HEK293 (cell line): ENCODE measurements around the gene EVC2.

Experiments
- ZNF146 ChIP-seq: fragments of 450-650 bp; formaldehyde crosslinking; IDR thresholded peaks from 2 replicates; pipeline ENCODE4 v1.5.1; 2016; ENCODE audit warnings: missing biosample characterization, missing genetic modification characterization
- ZNF169 ChIP-seq: fragments of 450-650 bp; formaldehyde crosslinking; IDR thresholded peaks from 2 replicates; pipeline ENCODE4 v1.5.1; 2016; ENCODE audit warnings: missing biosample characterization, missing genetic modification characterization
- ZNF600 ChIP-seq: fragments of 450-650 bp; formaldehyde crosslinking; IDR thresholded peaks from 2 replicates; pipeline ENCODE4 v1.5.1; 2016; ENCODE audit warnings: missing biosample characterization, missing genetic modification characterization
- ZNF76 ChIP-seq: fragments of 450-650 bp; formaldehyde crosslinking; IDR thresholded peaks from 2 replicates; pipeline ENCODE4; 2016; ENCODE audit warnings: low read depth, missing biosample characterization, missing genetic modification characterization, borderline replicate concordance
- TF ChIP-seq, protein P1 (sequence below): fragments of 450-650 bp; formaldehyde crosslinking; IDR thresholded peaks from 2 replicates; pipeline ENCODE4 v1.5.1; 2016; ENCODE audit warnings: missing biosample characterization, missing genetic modification characterization
- TF ChIP-seq, protein P2 (sequence below): fragments of 450-650 bp; IDR thresholded peaks from 2 replicates; pipeline ENCODE4 v1.5.1; 2018; ENCODE audit warnings: missing biosample characterization, mild to moderate bottlenecking, missing genetic modification characterization

DNA sequence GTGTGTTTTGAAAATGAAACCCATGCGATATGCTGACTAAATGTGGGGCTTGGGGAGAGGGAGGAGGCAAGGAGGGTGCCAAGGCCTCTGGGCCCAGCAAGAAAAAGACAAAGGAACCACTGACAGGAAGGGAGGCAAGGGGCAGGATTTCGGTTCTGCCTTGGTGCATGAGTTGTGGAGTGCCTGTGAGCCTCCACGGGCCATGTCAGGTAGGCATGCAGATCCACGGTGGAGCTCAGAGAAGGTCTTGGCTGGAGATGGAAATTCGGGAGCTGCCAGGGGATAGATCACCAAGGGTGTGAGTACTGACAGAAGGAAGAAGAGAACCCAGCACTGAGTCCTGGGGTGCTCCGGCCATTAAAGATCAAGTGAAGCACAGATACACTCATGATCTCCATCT lies 4.1 kb downstream of the EVC2 start:
- TF ChIP-seq, protein P1, sequence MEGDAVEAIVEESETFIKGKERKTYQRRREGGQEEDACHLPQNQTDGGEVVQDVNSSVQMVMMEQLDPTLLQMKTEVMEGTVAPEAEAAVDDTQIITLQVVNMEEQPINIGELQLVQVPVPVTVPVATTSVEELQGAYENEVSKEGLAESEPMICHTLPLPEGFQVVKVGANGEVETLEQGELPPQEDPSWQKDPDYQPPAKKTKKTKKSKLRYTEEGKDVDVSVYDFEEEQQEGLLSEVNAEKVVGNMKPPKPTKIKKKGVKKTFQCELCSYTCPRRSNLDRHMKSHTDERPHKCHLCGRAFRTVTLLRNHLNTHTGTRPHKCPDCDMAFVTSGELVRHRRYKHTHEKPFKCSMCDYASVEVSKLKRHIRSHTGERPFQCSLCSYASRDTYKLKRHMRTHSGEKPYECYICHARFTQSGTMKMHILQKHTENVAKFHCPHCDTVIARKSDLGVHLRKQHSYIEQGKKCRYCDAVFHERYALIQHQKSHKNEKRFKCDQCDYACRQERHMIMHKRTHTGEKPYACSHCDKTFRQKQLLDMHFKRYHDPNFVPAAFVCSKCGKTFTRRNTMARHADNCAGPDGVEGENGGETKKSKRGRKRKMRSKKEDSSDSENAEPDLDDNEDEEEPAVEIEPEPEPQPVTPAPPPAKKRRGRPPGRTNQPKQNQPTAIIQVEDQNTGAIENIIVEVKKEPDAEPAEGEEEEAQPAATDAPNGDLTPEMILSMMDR (tag by site-specific recombination), result no peak
- TF ChIP-seq ZNF146 (no peak), ZNF169 (tag by site-specific recombination) (no peak), ZNF600 (no peak), ZNF76 (no peak)
- TF ChIP-seq, protein P2, sequence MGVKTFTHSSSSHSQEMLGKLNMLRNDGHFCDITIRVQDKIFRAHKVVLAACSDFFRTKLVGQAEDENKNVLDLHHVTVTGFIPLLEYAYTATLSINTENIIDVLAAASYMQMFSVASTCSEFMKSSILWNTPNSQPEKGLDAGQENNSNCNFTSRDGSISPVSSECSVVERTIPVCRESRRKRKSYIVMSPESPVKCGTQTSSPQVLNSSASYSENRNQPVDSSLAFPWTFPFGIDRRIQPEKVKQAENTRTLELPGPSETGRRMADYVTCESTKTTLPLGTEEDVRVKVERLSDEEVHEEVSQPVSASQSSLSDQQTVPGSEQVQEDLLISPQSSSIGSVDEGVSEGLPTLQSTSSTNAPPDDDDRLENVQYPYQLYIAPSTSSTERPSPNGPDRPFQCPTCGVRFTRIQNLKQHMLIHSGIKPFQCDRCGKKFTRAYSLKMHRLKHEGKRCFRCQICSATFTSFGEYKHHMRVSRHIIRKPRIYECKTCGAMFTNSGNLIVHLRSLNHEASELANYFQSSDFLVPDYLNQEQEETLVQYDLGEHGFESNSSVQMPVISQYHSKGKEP, result no peak
